Muscle of back (tissue), 11 donors: ENCODE measurements around the gene ARMC9. TPM values are rescaled to one million over a fixed set of nuclear protein-coding genes. Genes with fewer than 3 reads are reported as not detected.
A peak's percentile ranks its signal among the peaks of the same experiment; 100 is the strongest.

Experiments used
- DNase-seq, 3 donors: peaks; one replicate each; pipeline versions ENCODE4 v3.0.0 to v3.0.0-alpha.2; 2013
- polyA plus RNA-seq, 10 donors: library from polyadenylated mRNA; unstranded; fragments of 120-200 nt; gene quantifications; one replicate each; pipeline ENCODE4 v1.2.1, GENCODE V29; 2013; ENCODE audit not compliant: insufficient read length in 10 of 10

The ARMC9 gene
- polyA plus RNA-seq, 10 donors: 4.0 to 6.7 (median 5.1) TPM

DNA sequence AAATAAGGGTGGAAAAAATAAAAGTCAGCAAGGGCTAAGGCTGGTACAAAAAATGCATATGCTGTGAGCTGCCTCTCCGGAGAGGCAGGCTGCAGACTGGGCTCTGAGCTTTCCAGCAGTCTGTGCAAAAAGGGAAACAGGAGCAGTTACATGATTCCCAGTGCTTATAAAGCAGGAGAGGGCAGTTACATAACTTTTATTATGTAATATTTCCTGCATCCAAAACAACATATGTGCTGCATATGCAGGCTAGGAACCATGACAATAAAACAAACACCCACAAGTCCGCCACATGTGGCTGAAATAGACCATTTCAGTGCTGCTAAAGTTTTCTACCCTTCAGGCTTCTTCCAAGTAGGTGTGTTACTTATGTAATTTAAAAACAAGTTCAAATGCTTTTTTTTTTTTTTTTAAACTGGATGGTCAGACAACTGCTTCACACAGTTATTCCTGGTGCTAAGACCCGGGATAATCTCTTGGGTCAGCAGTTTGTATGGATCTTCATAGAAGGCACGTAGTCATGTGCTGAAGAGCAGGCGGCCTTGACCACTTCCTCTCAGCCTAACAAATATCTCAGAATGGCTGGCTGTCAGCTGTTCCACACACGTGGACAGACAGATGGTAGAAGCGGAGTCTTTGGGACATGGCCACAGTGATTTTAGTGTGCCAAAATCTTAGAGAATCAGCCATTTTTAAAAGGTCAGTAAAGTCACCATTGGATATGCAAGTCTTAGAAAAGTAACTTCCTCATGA lies 43.5 kb downstream of the ARMC9 start:
- peak; percentile 47 to 85 (median 56) for DNase-seq

DNA sequence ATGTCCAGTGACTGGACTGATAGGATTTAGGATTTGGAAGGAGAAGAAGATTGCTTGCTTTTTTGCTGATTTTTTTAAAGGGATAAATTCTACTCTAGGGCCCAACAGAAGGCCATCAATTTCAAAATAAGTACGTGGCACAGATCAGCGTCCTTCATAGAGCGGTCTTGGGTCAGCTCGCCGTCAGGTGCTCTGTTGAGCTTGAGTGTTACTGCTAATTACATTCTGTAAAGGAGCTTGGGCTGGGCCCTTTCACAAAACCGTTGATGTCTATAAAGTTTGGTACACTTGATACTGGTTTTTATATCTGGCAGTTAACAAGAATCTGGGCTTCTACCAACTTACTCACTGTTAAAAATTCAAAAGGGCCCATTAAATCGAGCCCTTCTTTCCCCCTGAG lies 45.4 kb downstream of the ARMC9 start:
- DNase-seq: no peak

DNA sequence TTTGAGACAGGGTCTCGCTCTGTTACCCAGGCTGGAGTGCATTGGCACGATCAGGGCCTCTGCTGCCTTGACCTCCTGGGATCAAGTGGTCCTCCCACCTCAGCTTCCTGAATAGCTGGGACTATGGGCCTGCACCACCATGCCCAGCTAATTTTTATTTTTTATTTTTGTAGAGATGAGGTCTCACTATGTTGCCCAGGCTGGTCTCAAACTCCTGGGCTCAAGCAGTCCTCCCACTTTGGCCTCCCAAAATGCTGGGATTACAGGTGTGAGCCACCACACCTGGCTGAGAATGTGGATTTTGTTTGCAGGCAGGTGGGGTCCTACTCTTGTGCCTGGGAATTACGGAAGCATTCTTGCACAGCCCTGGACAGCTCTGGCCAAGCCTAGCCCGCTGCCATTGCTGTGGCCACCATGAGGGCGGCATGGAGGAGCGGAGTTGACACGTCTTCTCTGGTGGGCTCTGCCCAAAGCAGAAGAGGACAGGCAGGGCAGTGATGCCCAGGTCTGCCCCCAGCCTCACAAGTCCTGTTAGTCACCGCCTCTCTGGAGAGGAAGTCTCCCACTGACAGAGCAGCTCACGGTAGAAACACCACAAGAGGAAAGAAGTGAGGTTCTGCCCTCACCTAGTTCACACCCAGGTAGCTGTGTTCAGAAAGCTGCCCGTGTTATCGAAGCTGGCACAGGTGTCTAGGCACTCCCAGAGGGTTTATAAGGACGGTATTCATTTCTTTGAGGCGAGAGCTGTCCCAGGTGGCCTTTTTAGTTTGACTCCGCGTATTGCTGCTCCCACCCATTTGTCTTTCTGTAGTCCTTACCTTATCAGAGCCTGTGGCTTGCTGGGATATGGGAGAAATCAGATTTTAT lies 46.2 kb downstream of the ARMC9 start:
- no peak for DNase-seq

DNA sequence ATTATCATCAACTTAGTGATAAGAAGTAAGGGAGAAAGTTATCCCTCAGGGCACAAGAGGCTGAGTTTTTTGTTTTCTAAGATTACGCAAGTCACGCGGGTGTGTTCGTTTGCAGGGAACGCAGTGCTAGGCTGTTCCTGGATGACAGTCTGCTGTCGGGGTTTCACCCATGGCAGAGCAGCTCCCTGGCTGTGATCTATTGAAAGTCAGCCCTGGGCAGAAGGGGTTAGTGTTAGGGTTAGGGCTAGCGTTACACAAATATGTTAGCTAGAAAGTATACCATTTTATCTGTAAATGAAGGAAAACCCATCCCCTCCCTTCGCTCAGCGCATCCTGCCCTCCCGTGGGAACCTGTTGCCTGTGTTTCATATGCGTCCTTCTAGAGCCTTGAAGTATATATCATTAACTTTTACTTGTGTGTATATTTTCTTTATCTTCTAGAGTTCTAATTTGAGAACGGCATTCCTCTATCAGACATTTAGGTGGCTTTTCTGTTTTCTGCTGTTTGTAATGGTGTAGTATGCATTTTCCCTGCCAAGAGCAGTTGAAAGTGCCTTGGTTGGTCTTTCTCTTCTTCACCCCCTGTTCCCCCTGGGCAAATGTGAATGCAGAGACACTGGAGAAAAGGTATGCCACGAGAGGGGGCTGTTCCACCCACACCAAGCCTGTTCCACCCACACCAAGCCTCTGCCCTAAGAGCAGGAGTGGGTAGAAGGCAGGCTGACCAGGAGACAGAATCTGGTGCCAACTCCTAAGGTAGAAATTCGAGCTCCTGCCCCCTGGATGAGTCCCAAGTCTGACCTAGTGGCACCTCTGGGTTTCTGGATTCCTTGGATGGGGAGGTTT lies 47.0 kb downstream of the ARMC9 start:
- DNase-seq: no peak

- no peak for DNase-seq
These were observed 47.9 kb downstream of the ARMC9 start for GRCh38 chr2:231246171-231246842.

DNA sequence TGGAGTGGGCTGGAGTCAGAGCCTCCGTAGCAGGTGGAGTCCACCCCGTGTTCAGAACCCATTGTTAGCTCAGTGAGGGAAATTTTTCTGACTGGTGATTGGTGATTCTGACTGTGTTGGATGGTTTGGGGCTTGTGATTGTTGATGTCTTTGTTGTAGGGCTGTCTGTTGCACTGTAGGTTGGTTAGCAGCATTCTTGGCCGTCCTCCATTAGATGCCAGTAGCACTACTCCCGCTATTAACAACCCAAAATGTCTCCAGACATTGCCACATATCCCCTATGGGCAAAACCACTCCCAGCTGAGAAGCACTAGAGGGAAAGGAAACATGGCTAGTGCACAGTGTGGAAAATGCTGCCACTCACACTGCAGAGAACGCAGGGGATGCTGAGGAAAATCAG lies 51.7 kb downstream of the ARMC9 start:
- no peak for DNase-seq

- no peak for DNase-seq
These were observed 52.3 kb downstream of the ARMC9 start for GRCh38 chr2:231250698-231251097.

GRCh38 chr2:231253292-231253691 lies 54.9 kb downstream of the ARMC9 start:
- DNase-seq: peak in 1 of 3 donors; percentile 43

DNA sequence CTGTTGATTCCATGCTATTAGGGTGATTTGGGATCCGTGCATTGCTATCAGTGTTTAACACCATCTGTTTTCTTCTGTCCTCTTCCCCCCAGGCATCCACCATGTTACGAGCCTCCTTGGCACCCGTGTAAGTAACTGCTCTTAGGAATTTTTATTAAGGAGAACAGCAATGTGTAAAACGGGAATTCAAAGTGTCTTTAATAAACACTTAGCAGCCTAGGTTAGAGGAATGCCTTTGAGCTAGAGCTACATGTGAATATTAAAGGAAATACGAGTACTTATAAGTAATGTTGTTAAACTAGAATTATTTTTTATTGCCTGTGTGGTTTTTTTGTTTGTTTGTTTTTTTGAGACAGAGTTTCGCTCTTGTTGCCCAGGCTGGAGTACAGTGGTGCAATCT lies 58.1 kb downstream of the ARMC9 start:
- no peak for DNase-seq

- DNase-seq: no peak
These were observed 59.3 kb downstream of the ARMC9 start for GRCh38 chr2:231257763-231258162.

GRCh38 chr2:231258701-231259100 lies 60.3 kb downstream of the ARMC9 start:
- DNase-seq: no peak

DNA sequence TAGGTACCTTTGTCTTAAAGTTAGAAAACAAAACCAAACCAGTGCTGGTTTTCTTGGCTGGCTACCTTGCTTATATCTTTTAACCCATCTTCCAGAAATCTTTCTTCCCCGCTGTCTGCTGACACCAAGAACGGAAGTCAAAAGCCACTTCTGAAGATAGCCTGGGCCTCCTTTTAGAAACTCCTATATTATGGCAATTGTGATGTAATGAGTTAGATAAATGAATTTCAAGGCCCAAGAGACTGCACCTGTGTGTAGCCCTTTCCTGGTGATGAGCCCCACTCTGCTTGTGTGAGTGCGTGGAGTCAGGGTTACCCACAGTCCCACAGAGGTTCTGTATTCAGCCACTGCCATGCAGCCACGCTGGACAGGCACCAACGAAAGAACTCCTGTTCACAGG lies 60.7 kb downstream of the ARMC9 start:
- no peak for DNase-seq

GRCh38 chr2:231260442-231261208 lies 62.2 kb downstream of the ARMC9 start:
- no peak for DNase-seq

- no peak for DNase-seq
These were observed 64.8 kb downstream of the ARMC9 start for GRCh38 chr2:231263118-231263831.

DNA sequence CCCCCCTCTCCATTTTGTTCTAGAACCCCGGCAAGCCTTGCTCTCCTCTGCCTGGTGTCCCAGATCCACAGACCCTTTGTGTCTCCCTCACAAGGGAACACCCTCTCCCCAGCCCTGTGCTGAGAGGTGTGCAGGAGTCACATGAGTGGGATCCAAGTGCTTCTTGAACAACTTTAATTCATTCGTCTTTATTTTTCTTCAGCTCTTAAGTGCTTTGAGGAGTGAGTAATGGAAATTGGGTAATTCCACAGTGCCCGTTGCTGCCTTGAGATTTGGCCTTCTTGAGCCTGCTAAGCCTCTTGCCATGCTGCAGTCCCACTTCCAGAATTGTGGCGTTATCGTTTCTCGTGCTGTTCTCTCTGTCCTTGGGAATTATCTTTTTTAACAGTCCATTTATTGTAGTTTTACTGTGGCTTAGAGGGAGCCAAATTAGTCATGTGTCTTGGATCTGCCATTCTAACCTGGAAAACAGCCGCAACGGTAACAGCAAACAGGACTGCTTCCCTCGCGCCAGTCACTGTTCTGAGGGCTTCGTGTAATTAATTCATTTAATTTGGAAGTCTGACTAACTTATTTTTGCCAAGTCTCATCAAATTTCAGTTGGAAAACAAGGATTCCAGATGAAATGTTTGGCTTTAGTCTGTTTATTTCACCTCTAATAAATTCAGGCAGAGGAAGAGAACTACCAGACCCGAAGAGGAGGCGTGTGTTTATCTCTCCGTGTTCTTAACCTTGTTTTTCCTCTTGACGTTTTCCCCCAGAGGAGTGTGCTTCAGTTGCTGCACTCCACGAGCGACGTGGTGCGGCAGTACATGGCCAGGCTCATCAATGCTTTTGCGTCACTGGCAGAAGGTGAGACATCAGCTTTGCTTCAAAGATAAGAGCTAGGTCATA lies 72.0 kb downstream of the ARMC9 start:
- DNase-seq: no peak

DNA sequence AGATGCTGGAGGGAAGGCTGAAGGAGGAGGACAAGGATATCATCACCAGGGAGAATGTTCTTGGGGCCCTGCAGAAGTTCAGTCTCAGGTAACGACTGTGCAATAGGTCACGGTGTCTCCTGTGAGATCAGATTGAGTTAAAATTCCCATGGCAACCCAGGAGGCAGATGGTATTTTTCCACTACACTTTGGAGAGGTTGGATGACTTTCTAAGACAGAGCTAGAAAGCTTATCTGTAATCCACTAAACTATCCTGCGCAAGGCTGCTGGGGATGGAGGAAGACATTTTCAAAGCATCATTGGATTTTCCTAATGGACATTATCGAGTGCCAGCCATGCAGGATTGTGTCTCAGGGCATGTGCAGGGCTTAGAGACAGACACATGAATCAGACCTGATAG lies 74.6 kb downstream of the ARMC9 start:
- DNase-seq: no peak

DNA sequence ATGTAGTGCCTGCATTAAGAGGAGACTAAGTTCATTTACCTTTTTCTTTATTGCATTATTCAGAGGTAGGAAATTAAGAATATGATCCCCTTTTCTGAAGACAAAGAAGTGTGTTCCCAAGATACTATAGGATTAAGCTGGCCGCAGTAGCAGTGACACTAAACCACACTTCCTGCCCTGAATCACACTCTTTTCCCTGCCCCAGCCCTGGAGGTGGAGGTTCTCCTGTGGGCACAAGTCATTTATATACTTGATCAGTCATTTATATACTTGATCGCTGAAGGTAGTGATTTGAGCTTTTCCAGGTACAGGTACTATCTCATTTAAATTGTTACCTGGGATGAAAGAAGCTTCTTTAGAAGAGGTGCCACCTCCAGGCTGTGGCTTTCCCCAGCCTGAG lies 78.6 kb downstream of the ARMC9 start:
- DNase-seq: no peak

DNA sequence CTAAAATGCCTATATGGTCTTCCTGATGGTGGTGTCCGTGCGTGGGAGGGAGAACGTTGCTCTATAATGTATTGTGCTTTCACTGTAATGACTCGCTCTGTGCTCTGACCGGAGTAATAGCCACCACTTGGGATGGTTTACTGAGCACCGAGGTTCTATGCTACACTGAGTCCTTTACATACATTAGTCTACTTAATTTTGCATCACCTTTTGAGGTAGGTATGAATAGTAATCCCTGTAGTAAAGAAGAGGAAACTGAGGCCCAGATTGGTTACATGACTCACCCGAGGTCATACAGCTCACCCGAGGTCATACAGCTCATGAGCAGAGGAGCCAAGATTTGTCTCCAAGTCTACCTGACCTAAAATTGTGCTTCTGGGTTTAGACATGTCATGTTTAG lies 79.5 kb downstream of the ARMC9 start:
- DNase-seq: no peak

DNA sequence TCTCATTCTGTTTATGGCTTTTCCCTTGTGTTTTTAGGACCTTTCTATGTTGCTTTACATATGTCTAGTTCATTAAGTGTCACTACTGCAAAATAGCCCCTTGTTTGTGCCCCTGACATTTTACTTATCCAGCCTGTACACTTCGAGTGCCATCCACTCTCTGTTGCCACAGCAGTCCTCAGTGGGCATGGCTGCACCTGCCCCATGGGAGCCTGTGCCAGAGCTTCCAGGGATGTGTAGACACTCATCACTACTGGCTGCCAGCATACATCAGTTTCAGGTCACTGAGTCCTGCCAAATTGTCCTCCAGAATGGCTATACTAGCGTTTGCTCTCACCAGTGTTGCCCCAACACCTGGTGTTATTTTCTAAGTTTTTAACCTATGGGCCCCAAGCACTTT lies 80.4 kb downstream of the ARMC9 start:
- DNase-seq: no peak
